ENCODE data around the gene ATP8A2. TPM values are rescaled to one million over a fixed set of nuclear protein-coding genes. Genes with fewer than 3 reads are reported as not detected.

The ATP8A2 gene
- total RNA-seq, 1 experiment from 2014 or later: not detected

GRCh38 chr13:26038931-26039475 lies 667.2 kb downstream of the ATP8A2 start:
- intact Hi-C loops (cut with micrococcal nuclease; ENCODE audit: unreplicated experiment): no loop called here
- in situ Hi-C loops (cut with HindIII; ENCODE audit: low pct_unique_long_range_greater_than_20kb, low sequenced_read_pairs): no loop called here
- no TSS peak for BruUV-seq (replicated peaks)
- Histone ChIP-seq H3K4me3 (ENCODE audit: low read depth in 2 of 2, low read length in 2 of 2) (no peak overlapping the region), H3K27ac (ENCODE audit: low read length) (no peak overlapping the region), H3K36me3 (ENCODE audit: control insufficient read depth, insufficient read depth, low read length) (no peaks in the 10 kb centered on the region), H3K4me1 (ENCODE audit: control insufficient read depth, insufficient read depth, low read length) (no peaks in the 10 kb centered on the region), H3K27me3 (ENCODE audit: control insufficient read depth, insufficient read depth, low read length) (no peaks in the 10 kb centered on the region), H3K9me3 (ENCODE audit: control insufficient read depth, insufficient read depth, low read depth, low read length) (no peaks in the 10 kb centered on the region)
- CTCF ChIA-PET: interaction anchor here (0.7 kb wide), 1 partner anchor 274 kb away, joined by 3 read pairs; no protein-coding TSS in a partner anchor
- TF ChIP-seq REST (IDR thresholded peaks at IDR 0.05; ENCODE audit: insufficient read depth in 1 of 2, low read depth in 2 of 2, low read length in 1 of 2): no peak
- TF ChIP-seq CTCF (IDR thresholded peaks at IDR 0.05): no peak
- TF ChIP-seq POLR2AphosphoS5 (IDR thresholded peaks at IDR 0.05; ENCODE audit: low read depth, low read length): no peak
- TF ChIP-seq SIN3A (IDR thresholded peaks at IDR 0.05; ENCODE audit: borderline replicate concordance, insufficient read depth, low read depth, low read length): no peak
- TF ChIP-seq TCF7L2 (IDR thresholded peaks at IDR 0.05; ENCODE audit: low read depth, low read length): no peak
- no peak for DNase-seq (ENCODE audit: low read depth, low spot score)
- ATAC-seq: no peak
- POLR2A ChIA-PET: no interaction called here

- TF ChIP-seq SIN3A (IDR thresholded peaks at IDR 0.05; ENCODE audit: borderline replicate concordance, insufficient read depth, low read depth, low read length) (no peak), TCF7L2 (IDR thresholded peaks at IDR 0.05; ENCODE audit: low read depth, low read length) (no peak)
- DNase-seq (ENCODE audit: low read depth, low spot score): no peak
- ChIA-PET POLR2A (interaction anchor here (0.6 kb wide), 1 partner anchor 237 kb away, joined by 3 read pairs; no protein-coding TSS in a partner anchor), CTCF (no interaction called here)
- in situ Hi-C loops (cut with HindIII; ENCODE audit: low pct_unique_long_range_greater_than_20kb, low sequenced_read_pairs) (no loop called here), intact Hi-C loops (cut with micrococcal nuclease; ENCODE audit: unreplicated experiment) (no loop called here)
- no peak overlapping the region for H3K4me3 ChIP-seq (ENCODE audit: low read depth in 2 of 2, low read length in 2 of 2)
- no peaks in the 10 kb centered on the region for H3K9me3 ChIP-seq (ENCODE audit: control insufficient read depth, insufficient read depth, low read depth, low read length)
- H3K27me3 ChIP-seq (ENCODE audit: control insufficient read depth, insufficient read depth, low read length): no peaks in the 10 kb centered on the region
- BruUV-seq (replicated peaks): no TSS peak
- no peaks in the 10 kb centered on the region for H3K4me1 ChIP-seq (ENCODE audit: control insufficient read depth, insufficient read depth, low read length)
- no peak for ATAC-seq
- no peak overlapping the region for H3K27ac ChIP-seq (ENCODE audit: low read length)
- no peaks in the 10 kb centered on the region for H3K36me3 ChIP-seq (ENCODE audit: control insufficient read depth, insufficient read depth, low read length)
Measured at GRCh38 chr13:26041444-26041843, 669.7 kb downstream of the ATP8A2 start.

- Histone ChIP-seq H3K36me3 (ENCODE audit: control insufficient read depth, insufficient read depth, low read length) (no peaks in the 10 kb centered on the region), H3K9me3 (ENCODE audit: control insufficient read depth, insufficient read depth, low read depth, low read length) (no peaks in the 10 kb centered on the region), H3K27ac (ENCODE audit: low read length) (no peak overlapping the region), H3K4me1 (ENCODE audit: control insufficient read depth, insufficient read depth, low read length) (no peaks in the 10 kb centered on the region), H3K27me3 (ENCODE audit: control insufficient read depth, insufficient read depth, low read length) (no peaks in the 10 kb centered on the region; the same call in 1 of the 2 replicates), H3K4me3 (ENCODE audit: low read depth in 2 of 2, low read length in 2 of 2) (no peak overlapping the region)
- ChIA-PET POLR2A (no interaction called here), CTCF (no interaction called here)
- ATAC-seq (no peak), DNase-seq (ENCODE audit: low read depth, low spot score) (no peak)
- intact Hi-C loops (cut with micrococcal nuclease; ENCODE audit: unreplicated experiment): no loop called here
- in situ Hi-C loops (cut with HindIII; ENCODE audit: low pct_unique_long_range_greater_than_20kb, low sequenced_read_pairs): no loop called here
- no peak for TF ChIP-seq REST (IDR thresholded peaks at IDR 0.05; ENCODE audit: insufficient read depth in 1 of 2, low read depth in 2 of 2, low read length in 1 of 2)
- TF ChIP-seq CTCF (IDR thresholded peaks at IDR 0.05): no peak
- TF ChIP-seq TCF7L2 (IDR thresholded peaks at IDR 0.05; ENCODE audit: low read depth, low read length): no peak
- TF ChIP-seq SIN3A (IDR thresholded peaks at IDR 0.05; ENCODE audit: borderline replicate concordance, insufficient read depth, low read depth, low read length): no peak
- TF ChIP-seq POLR2AphosphoS5 (IDR thresholded peaks at IDR 0.05; ENCODE audit: low read depth, low read length): no peak
- no TSS peak for BruUV-seq (replicated peaks)
Measured at GRCh38 chr13:26042785-26043184, 671.0 kb downstream of the ATP8A2 start.

Data from Panc1 (cell line).